NCI-H1417 treated with DMSO at 0.1 percent for 48 hours (cell line): ENCODE data around the gene ABCA7.

Experiments
- DNase-seq: peaks from one replicate; lab custom pipeline; 2025; lab: John Stamatoyannopoulos, UW

The ABCA7 gene

GRCh38 chr19:1088416-1089010 is 48.6 kb downstream of the ABCA7 start:
- DNase-seq: no peak

GRCh38 chr19:1089126-1089771 is 49.3 kb downstream of the ABCA7 start:
- no peak for DNase-seq

GRCh38 chr19:1089891-1090290 is 50.0 kb downstream of the ABCA7 start:
- DNase-seq: no peak

- no peak for DNase-seq
Measured at GRCh38 chr19:1090731-1091543, 51.0 kb downstream of the ABCA7 start.

- DNase-seq: no peak
Measured at GRCh38 chr19:1091544-1092175, 51.8 kb downstream of the ABCA7 start.

- DNase-seq: no peak
Measured at GRCh38 chr19:1093330-1093729, 53.4 kb downstream of the ABCA7 start.

- DNase-seq: no peak
Measured at GRCh38 chr19:1093811-1094553, 54.1 kb downstream of the ABCA7 start.

GRCh38 chr19:1094655-1094977 is 54.7 kb downstream of the ABCA7 start:
- DNase-seq: no peak

- DNase-seq: peak; percentile 98
Measured at GRCh38 chr19:1094978-1095701, 55.2 kb downstream of the ABCA7 start, which contains the start of gene POLR2E. POLR2E (minus strand) TSS chr19:1095375; CDS start chr19:1095315, 60 bp downstream.

GRCh38 chr19:1097810-1098176 is 57.9 kb downstream of the ABCA7 start:
- no peak for DNase-seq

- peak; percentile 94 for DNase-seq
Measured at GRCh38 chr19:1098177-1099051, 58.5 kb downstream of the ABCA7 start.

GRCh38 chr19:1101337-1101698 is 61.4 kb downstream of the ABCA7 start:
- DNase-seq: no peak

- DNase-seq: no peak
Measured at GRCh38 chr19:1102407-1103131, 62.7 kb downstream of the ABCA7 start.

- DNase-seq: no peak
Measured at GRCh38 chr19:1103132-1103707, 63.3 kb downstream of the ABCA7 start.

- peak; percentile 99 for DNase-seq
Measured at GRCh38 chr19:1103708-1104310, 63.9 kb downstream of the ABCA7 start, which contains the start of gene GPX4. GPX4 (plus strand) TSS chr19:1103994; CDS start chr19:1104044, 50 bp downstream.

- DNase-seq: no peak
Measured at GRCh38 chr19:1104311-1105007, 64.6 kb downstream of the ABCA7 start.

GRCh38 chr19:1105008-1105872 is 65.3 kb downstream of the ABCA7 start:
- DNase-seq: no peak
